ENCODE measurements around the gene EPB41L2.

- no peak for TF ChIP-seq POLR2AphosphoS5 (IDR thresholded peaks at IDR 0.05)
- TF ChIP-seq CTCF (IDR thresholded peaks at IDR 0.05) = no peak
- no peak for TF ChIP-seq POLR2A (IDR thresholded peaks at IDR 0.05)
Observed at GRCh38 chr6:131084982-131085381, 21.9 kb upstream of the EPB41L2 start.
